DOHH2 (cell line): ENCODE data around the gene POU5F2.

Source experiments
- H3F3A ChIP-seq: fragments of 200-600 bp; sonication (generic), shearing (Covaris generic); 2 replicates; pipeline ENCODE4 v1.6.0; 2016; ENCODE audit warnings: antibody characterized with exemption, mild to moderate bottlenecking; ENCODE audit not compliant: control insufficient read depth, insufficient read depth
- H3K27ac ChIP-seq: fragments of 200-600 bp; sonication (generic); 2 replicates; pipeline ENCODE4 v1.5.1; 2014; ENCODE audit warnings: low read depth, mild to moderate bottlenecking, low read length, moderate library complexity
- H3K27me3 ChIP-seq: fragments of 200-600 bp; sonication (generic); 2 replicates; pipeline ENCODE4 v1.6.1; 2014; ENCODE audit warnings: mild to moderate bottlenecking, low read length, mixed read lengths; ENCODE audit not compliant: control insufficient read depth
- H3K36me3 ChIP-seq: fragments of 200-600 bp; sonication (generic); 2 replicates; pipeline ENCODE4 v1.6.1; 2014; ENCODE audit warnings: mild to moderate bottlenecking, low read length, moderate library complexity, mixed read lengths; ENCODE audit not compliant: control insufficient read depth
- H3K4me1 ChIP-seq: fragments of 200-600 bp; sonication (generic); 2 replicates; pipeline ENCODE4 v1.6.1; 2014; ENCODE audit warnings: mild to moderate bottlenecking, low read length, mixed read lengths; ENCODE audit not compliant: control insufficient read depth
- H3K4me2 ChIP-seq: fragments of 200-600 bp; sonication (generic); 2 replicates; pipeline ENCODE4 v1.6.0; 2014; ENCODE audit warnings: mild to moderate bottlenecking, low read length, moderate library complexity
- H3K4me3 ChIP-seq: fragments of 200-600 bp; sonication (generic); 2 replicates; pipeline ENCODE4 v1.5.1; 2014; ENCODE audit warnings: mild to moderate bottlenecking, low read length, mixed read lengths
- H3K79me2 ChIP-seq: fragments of 200-600 bp; sonication (generic); 2 replicates; pipeline ENCODE4 v1.6.1; 2014; ENCODE audit warnings: mild to moderate bottlenecking, low read length, mixed read lengths; ENCODE audit not compliant: control insufficient read depth
- H3K9me2 ChIP-seq: fragments of 200-600 bp; sonication (generic); replicated peaks from 2 replicates; pipeline ENCODE4 v1.6.1; 2014; ENCODE audit warnings: mild to moderate bottlenecking, low read length, mixed read lengths; ENCODE audit not compliant: control insufficient read depth
- H3K9me3 ChIP-seq: fragments of 200-600 bp; sonication (generic); 2 replicates; pipeline ENCODE4 v1.6.1; 2014; ENCODE audit warnings: antibody characterized with exemption, low read length, mixed read lengths; ENCODE audit not compliant: control insufficient read depth, insufficient read depth
- H4K20me1 ChIP-seq: fragments of 200-600 bp; sonication (generic); 2 replicates; pipeline ENCODE4 v1.6.0; 2014; ENCODE audit warnings: low read depth, mild to moderate bottlenecking, antibody characterized with exemption, low read length, moderate library complexity; ENCODE audit not compliant: control insufficient read depth, insufficient read depth
- CTCF ChIP-seq: fragments of 200-600 bp; sonication (generic); IDR thresholded peaks from one replicate; pipeline ENCODE4 v1.5.1; 2014; ENCODE audit warnings: antibody characterized with exemption, mild to moderate bottlenecking, low read depth, low read length; ENCODE audit not compliant: poor library complexity, severe bottlenecking
- EZH2phosphoT487 ChIP-seq: fragments of 200-600 bp; sonication (generic); IDR thresholded peaks from 2 replicates; pipeline ENCODE4 v1.6.1; 2017; ENCODE audit warnings: borderline replicate concordance, mild to moderate bottlenecking, antibody characterized with exemption, low read length, moderate library complexity, mixed read lengths

Gene POU5F2

GRCh38 chr5:93741136-93741811 is at the start of gene POU5F2:
Gene POU5F2, minus strand, starts transcription at chr5:93741600. Its CDS starts 37 bp downstream, at chr5:93741563.
- H3F3A ChIP-seq: no peaks in the 10 kb centered on the region
- H3K4me1 ChIP-seq: no peaks in the 10 kb centered on the region
- H3K4me3 ChIP-seq: no peak within 1 kb of the TSS
- TF ChIP-seq EZH2phosphoT487 (no peak), CTCF (peak; percentile 28)
- no peaks in the 10 kb centered on the region for H3K36me3 ChIP-seq
- no peaks in the 10 kb centered on the region for H3K9me2 ChIP-seq
- no peaks in the 10 kb centered on the region for H4K20me1 ChIP-seq
- no peaks in the 10 kb centered on the region for H3K27me3 ChIP-seq
- no peaks in the 10 kb centered on the region for H3K9me3 ChIP-seq
- H3K79me2 ChIP-seq: no peaks in the 10 kb centered on the region
- no peak within 1 kb of the TSS for H3K4me2 ChIP-seq
- no peak within 1 kb of the TSS for H3K27ac ChIP-seq

DNA sequence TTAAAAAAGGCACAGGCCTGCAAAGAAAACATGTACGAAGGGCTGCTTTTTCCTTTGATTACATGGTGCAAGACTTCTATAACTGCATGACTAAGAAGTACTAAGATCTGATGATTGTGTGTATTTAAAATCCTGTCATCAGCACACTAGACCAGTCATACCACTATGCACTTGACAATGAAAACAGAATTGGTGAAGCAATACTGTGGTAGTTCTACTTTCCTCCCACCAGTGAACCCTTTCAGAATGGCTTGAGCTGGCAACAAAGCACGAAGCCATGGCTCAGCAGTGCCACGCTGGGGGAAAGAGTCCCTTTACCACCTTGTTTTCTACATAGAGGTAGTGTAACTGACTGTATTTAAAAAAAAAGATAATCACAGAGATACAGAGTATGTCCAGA is 49.0 kb upstream of the POU5F2 start:
- Histone ChIP-seq H3K9me3 (no peaks in the 10 kb centered on the region), H3F3A (no peaks in the 10 kb centered on the region), H3K79me2 (no peaks in the 10 kb centered on the region), H3K4me3 (no peak overlapping the region), H3K9me2 (no peaks in the 10 kb centered on the region), H3K4me2 (no peak overlapping the region), H4K20me1 (no peaks in the 10 kb centered on the region), H3K4me1 (no peaks in the 10 kb centered on the region), H3K27ac (no peak overlapping the region), H3K36me3 (no peaks in the 10 kb centered on the region), H3K27me3 (no peaks in the 10 kb centered on the region)
- TF ChIP-seq EZH2phosphoT487: no peak
- TF ChIP-seq CTCF: no peak

DNA sequence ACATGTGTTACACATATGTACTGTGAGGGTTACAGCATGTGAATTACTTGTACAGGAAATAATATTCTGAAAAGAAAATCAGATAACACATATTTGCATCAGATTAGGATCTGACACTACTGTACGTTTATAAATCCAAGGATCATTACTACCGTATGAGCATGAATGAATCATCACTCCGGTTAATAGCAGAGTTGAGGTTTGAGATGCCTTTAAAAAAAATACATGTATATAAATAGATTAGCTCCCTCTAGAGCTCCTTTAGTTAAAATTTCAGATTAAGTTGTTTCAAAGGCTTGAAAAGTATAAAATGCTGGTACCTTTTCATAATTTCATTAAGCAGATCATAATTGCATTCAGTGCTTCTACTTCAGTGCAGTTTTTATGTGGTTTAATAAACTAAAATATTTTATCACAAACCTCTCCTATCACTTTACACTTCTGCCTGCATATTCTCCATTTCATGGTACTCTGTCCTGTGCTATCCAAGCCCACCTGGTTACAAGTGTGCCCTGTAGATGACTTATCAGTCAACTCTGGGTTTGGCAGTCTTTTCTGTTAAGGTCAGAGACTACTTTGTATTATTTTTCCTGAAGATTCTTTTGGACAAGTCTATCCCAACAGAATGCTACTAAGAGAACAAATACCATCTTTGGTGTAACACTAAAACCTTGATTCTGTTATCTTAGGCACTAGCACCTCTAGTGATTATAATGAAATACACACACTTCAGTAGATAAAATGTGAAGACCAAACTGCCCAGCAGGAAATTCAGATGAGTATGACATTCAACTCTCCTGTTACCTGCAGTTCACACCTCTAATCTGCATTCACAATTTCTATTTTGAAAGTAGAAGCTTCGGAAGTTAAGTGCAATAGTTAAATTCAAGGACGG is 48.0 kb upstream of the POU5F2 start:
- Histone ChIP-seq H4K20me1 (no peaks in the 10 kb centered on the region), H3F3A (no peaks in the 10 kb centered on the region), H3K9me2 (no peaks in the 10 kb centered on the region), H3K4me2 (no peak overlapping the region), H3K36me3 (no peaks in the 10 kb centered on the region), H3K4me3 (no peak overlapping the region), H3K27me3 (no peaks in the 10 kb centered on the region), H3K27ac (no peak overlapping the region), H3K9me3 (no peaks in the 10 kb centered on the region), H3K4me1 (no peaks in the 10 kb centered on the region), H3K79me2 (no peaks in the 10 kb centered on the region)
- TF ChIP-seq CTCF: no peak
- no peak for TF ChIP-seq EZH2phosphoT487
